GM12874 (cell line): ENCODE results near the gene SPAG6.

Source experiments
- CTCF ChIP-seq: IDR thresholded peaks from 2 replicates; pipeline ENCODE4 v1.5.1; 2011; ENCODE audit warnings: low read depth, mild to moderate bottlenecking, control low read depth, low read length, moderate library complexity; ENCODE audit not compliant: insufficient read depth

SPAG6 gene

GRCh38 chr10:22444219-22444788, 99.0 kb downstream of the SPAG6 start:
- TF ChIP-seq CTCF = no peak

GRCh38 chr10:22445495-22445894, 100.2 kb downstream of the SPAG6 start:
- TF ChIP-seq CTCF = no peak

GRCh38 chr10:22447068-22447467, 101.8 kb downstream of the SPAG6 start:
- TF ChIP-seq CTCF = no peak

- no peak for TF ChIP-seq CTCF
These were observed 106.0 kb downstream of the SPAG6 start for GRCh38 chr10:22451346-22451745.

- no peak for TF ChIP-seq CTCF
These were observed 108.0 kb downstream of the SPAG6 start for GRCh38 chr10:22453320-22453719.

- no peak for TF ChIP-seq CTCF
These were observed 108.8 kb downstream of the SPAG6 start for GRCh38 chr10:22453948-22454591.

- no peak for TF ChIP-seq CTCF
These were observed 109.3 kb downstream of the SPAG6 start for GRCh38 chr10:22454634-22455033.
